ENCODE results near the gene KLHL29. TPM values are rescaled to one million over a fixed set of nuclear protein-coding genes. Genes with fewer than 3 reads are reported as not detected.

The KLHL29 gene
- total and polyA plus RNA-seq, 2 of the 13 experiments (the other 11 are each of a cell fraction or from before 2014, with no cell fraction given): 0.01 TPM; not detected in 1

- Histone ChIP-seq H3K4me1 (ENCODE audit: insufficient read depth, low read length) (no peaks in the 10 kb centered on the region), H3K27me3 (ENCODE audit: control insufficient read depth in 1 of 2, insufficient read depth in 2 of 2, low read length in 2 of 2) (peaks cover 2 to 49% of the 10 kb centered on the region in 2 experiments; a peak in 4 of 5 replicates), H3K27ac (ENCODE audit: extremely low read length, insufficient read depth, low read length) (no peak overlapping the region), H2AFZ (ENCODE audit: low read length) (no peak overlapping the region), H4K20me1 (ENCODE audit: insufficient read depth, low read length) (no peaks in the 10 kb centered on the region), H3K4me3 (replicated peaks in 1 of 3; ENCODE audit: insufficient read depth in 1 of 3, low read depth in 2 of 3, low read length in 3 of 3) (no peak overlapping the region), H3K79me2 (ENCODE audit: insufficient read depth, low read length) (no peaks in the 10 kb centered on the region), H3K4me2 (ENCODE audit: low read depth, low read length) (no peak overlapping the region), H3K9ac (ENCODE audit: insufficient read depth, low read depth, low read length) (no peak overlapping the region), H3K36me3 (replicated peaks in 1 of 2; ENCODE audit: control insufficient read depth in 1 of 2, insufficient read depth in 2 of 2, low read length in 2 of 2) (no peaks in the 10 kb centered on the region), H3K9me3 (ENCODE audit: low read length) (no peaks in the 10 kb centered on the region)
- ATAC-seq (no peak), FAIRE-seq (no peak), DNase-seq (ENCODE audit: low spot score) (no peak)
- in situ Hi-C loops (cut with HindIII; ENCODE audit: extremely low pct_ligation_motif_present, low pct_unique_long_range_greater_than_20kb): no loop called here
- TF ChIP-seq TFE3 (CRISPR knock-in tag; IDR thresholded peaks at IDR 0.05): no peak
- TF ChIP-seq CENPBD1 (CRISPR knock-in tag; IDR thresholded peaks at IDR 0.05; ENCODE audit: borderline replicate concordance, low read depth): no peak
- no peak for TF ChIP-seq CC2D1A (CRISPR knock-in tag; IDR thresholded peaks at IDR 0.05)
- BruUV-seq (replicated peaks): no TSS peak
- intact Hi-C loops (cut with micrococcal nuclease; ENCODE audit: unreplicated experiment): no loop called here
- ChIA-PET CTCF (ENCODE audit: low intra/inter-chr PET ratio, low total read pairs) (no interaction called here), POLR2A (no interaction called here)
- WGBS (ENCODE audit: low lambda C conversion rate): 34% methylated on average over 9 of the region's 9 CpGs
Observed at GRCh38 chr2:23565374-23565773, 180.4 kb downstream of the KLHL29 start.

- Histone ChIP-seq H3K4me2 (ENCODE audit: low read depth, low read length) (no peak overlapping the region), H4K20me1 (ENCODE audit: insufficient read depth, low read length) (no peaks in the 10 kb centered on the region), H3K36me3 (replicated peaks in 1 of 2; ENCODE audit: control insufficient read depth in 1 of 2, insufficient read depth in 2 of 2, low read length in 2 of 2) (no peaks in the 10 kb centered on the region), H3K27ac (ENCODE audit: extremely low read length, insufficient read depth, low read length) (no peak overlapping the region), H3K79me2 (ENCODE audit: insufficient read depth, low read length) (no peaks in the 10 kb centered on the region), H3K4me1 (ENCODE audit: insufficient read depth, low read length) (no peaks in the 10 kb centered on the region), H3K27me3 (ENCODE audit: control insufficient read depth in 1 of 2, insufficient read depth in 2 of 2, low read length in 2 of 2) (peaks cover 2 to 53% of the 10 kb centered on the region in 2 experiments; a peak in 4 of 5 replicates), H2AFZ (ENCODE audit: low read length) (no peak overlapping the region), H3K9ac (ENCODE audit: insufficient read depth, low read depth, low read length) (no peak overlapping the region), H3K9me3 (ENCODE audit: low read length) (no peaks in the 10 kb centered on the region), H3K4me3 (replicated peaks in 1 of 3; ENCODE audit: insufficient read depth in 1 of 3, low read depth in 2 of 3, low read length in 3 of 3) (no peak overlapping the region)
- no peak for FAIRE-seq
- TF ChIP-seq SATB2 (CRISPR knock-in tag; IDR thresholded peaks at IDR 0.05): no peak
- no peak for TF ChIP-seq MYNN (CRISPR knock-in tag; IDR thresholded peaks at IDR 0.05; ENCODE audit: low read depth)
- no peak for TF ChIP-seq ZNF513 (CRISPR knock-in tag; conservative IDR thresholded peaks at IDR 0.05)
- no peak for TF ChIP-seq ZNF160 (CRISPR knock-in tag; IDR thresholded peaks at IDR 0.05)
- no peak for TF ChIP-seq ZBTB38 (CRISPR knock-in tag; IDR thresholded peaks at IDR 0.05)
- TF ChIP-seq MIXL1 (CRISPR knock-in tag; IDR thresholded peaks at IDR 0.05): no peak
- TF ChIP-seq ZNF205 (CRISPR knock-in tag; IDR thresholded peaks at IDR 0.05): no peak
- no peak for DNase-seq (ENCODE audit: low spot score)
- BruUV-seq (replicated peaks): no TSS peak
- 43% methylated on average over 6 of the region's 6 CpGs for WGBS (ENCODE audit: low lambda C conversion rate)
- ChIA-PET POLR2A (no interaction called here), CTCF (ENCODE audit: low intra/inter-chr PET ratio, low total read pairs) (no interaction called here)
- in situ Hi-C loops (cut with HindIII; ENCODE audit: extremely low pct_ligation_motif_present, low pct_unique_long_range_greater_than_20kb) (no loop called here), intact Hi-C loops (cut with micrococcal nuclease; ENCODE audit: unreplicated experiment) (loop anchor here (2.0 kb wide), 1 partner anchor 59 kb away; no protein-coding TSS in a partner anchor)
- no peak for ATAC-seq
Observed at GRCh38 chr2:23565814-23566213, 180.8 kb downstream of the KLHL29 start.

Data from HepG2 (cell line).